ENCODE measurements around the gene NFE2L2.
"Not testable (repeated sequence)": the region's sequence is repeated elsewhere in the genome, so short reads cannot be mapped to it uniquely, and the experiment has no call there.

NFE2L2 gene

DNA sequence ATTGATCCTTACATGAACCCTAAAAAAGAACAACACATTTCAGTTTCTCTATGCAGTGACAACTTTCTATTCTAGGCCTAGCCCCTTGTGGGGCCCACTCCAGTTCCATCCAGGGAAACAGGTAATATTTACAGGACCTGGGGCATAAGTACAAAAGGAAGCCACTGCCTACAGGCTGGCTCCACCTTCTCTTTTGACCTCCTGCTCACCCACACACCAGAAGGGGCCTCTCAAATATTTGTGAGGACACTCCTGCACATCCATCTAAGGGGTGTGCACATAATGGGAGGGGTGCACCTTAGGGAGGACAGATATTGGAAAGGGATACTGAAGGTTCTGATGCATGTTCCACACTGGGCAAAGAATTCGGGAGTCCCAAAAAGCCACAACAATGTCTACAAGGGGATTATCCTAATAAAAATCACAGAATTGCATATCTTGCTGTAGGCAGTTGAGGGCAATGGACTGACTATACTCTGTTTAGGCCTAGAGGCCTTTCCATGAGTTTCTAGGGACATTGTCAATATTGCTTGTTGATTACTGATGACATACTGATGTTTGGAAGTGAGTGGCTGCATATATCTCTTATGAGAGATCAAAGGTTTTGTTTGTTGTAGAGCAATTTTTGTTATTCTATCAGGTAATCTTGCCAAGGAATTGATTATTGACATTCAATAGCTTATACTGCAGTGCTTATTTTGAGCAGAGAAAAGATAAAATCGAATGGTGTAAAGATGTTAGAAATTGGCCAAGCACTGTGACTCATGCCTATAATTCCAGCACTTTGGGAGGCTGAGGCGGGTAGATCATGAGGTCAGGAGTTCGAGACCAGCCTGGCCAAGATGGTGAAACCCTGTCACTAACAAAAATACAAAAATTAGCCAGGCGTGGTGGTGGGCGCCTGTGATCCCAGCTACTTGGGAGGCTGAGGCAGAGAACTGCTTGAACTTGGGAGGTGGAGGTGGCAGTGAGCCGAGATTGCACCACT is 75.8 kb downstream of the NFE2L2 start:
- FAIRE-seq, result no peak

DNA sequence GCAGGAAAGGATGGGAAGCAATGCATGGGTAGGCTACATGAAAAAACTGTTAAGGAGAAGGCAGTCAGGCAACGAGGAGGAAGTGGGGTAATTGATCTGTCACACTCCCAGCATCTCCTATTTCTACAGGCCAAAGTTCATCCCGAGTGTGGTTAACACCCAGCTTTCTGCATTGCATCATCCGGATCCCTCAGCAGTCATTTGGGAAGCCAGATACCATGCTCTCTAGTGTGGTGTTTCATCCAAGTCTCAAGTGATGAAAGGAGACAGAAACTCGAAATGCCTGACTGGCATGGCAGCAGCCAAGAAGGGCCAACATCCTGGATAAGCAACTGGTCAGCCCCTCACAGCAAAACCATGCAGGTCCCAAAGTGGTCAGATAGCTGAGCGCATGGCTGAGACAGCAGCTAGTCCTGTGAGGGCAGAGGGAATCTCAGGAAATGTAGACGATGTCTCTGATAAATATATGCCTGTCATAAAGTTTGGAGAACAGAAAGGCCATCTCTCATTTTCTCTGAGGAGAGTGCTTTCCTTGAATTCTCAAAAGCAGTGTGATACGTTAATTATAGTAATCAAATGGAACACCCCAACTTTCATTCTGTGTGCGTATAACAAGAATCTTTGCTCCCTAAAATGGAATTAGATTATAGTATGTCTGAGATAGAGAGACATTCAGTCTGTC is 76.8 kb downstream of the NFE2L2 start:
- FAIRE-seq, result no peak

DNA sequence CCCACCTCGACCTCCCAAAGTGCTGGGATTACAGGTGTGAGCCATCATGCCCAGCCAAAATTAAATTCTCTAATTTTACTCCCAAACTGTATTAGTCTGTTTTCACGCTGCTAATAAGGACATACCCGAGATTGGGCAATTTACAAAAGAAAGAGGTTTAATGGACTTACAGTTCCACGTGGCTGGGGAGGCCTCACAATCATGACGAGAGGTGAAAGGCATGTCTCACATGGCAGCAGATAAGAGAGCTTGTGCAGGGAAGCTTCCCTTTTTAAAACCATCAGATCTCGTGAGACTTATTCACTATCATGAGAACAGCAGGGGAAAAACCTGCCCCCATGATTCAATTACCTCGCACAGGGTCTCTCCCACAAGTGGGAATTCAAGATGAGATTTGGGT is 78.5 kb downstream of the NFE2L2 start:
- not testable (repeated sequence) for FAIRE-seq

DNA sequence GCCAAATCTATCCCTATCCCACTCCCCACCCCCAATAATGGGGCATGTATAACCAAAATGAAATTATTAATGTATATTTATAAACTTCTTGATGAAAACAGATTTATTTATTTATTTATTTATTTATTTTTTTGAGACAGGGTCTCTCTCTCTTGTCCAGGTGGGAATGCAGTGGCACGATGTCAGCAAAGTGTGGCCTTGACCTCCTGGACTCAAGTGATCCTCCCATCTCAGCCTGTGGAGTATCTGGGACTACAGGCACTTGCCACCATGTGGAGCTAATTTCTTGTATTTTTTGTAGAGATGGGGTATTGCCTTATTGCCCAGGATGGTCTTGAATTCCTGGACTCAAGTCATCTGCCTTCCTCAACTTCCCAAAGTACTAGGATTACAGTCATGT is 79.9 kb downstream of the NFE2L2 start:
- FAIRE-seq, result no peak

DNA sequence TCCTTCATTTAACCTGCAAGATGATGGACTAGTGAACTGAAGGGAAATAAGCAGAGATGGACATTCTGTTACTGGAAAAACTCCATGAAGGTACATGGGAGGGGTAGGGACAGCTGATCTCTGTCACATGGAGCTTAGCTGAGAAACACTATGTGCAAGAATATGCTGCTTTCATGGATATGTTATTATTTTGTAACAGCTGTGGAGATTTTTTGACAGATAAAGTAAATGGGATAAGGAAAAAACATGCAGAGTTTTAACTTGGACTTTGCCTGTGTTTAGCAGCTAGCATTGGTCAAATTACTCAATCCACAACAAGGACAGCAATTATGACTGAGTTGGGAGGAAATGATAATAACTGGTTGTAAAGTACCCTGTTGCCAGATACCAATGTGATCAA is 80.7 kb downstream of the NFE2L2 start:
- no peak for FAIRE-seq
